ENCODE measurements around the gene SLC47A1. TPM values are rescaled to one million over a fixed set of nuclear protein-coding genes. Genes with fewer than 3 reads are reported as not detected.
A peak's percentile ranks its signal among the peaks of the same experiment; 100 is the strongest.

The SLC47A1 gene
- total RNA-seq, 4 donors from 2014 or later, result 34.2 to 257 (median 133) TPM

DNA sequence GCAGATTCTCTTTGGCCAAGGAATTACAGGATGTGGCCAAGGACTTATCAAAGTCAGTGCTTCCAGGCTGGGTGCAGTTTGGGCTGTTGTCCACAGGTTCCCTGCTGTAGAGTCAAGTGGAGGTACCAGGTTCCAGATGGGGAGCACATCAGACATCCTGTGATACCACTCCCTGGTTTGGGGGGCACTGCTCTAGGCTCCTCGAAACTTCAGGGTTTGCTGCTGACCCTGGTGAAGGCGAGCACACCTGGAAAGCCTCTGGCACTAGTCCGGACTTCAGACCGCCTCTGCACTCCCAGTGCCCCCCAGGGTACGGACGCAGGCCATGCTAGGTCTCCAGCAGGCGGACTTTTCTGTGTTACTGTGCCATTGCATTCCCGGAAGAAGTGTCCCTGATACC is 10.7 kb downstream of the SLC47A1 start:
- peaks cover 0 to 6% of the 10 kb centered on the region in 2 donors for H3K36me3 ChIP-seq
- peak overlapping the region in 2 of 4 donors; percentile 26 to 31 for H3K27ac ChIP-seq
- no peaks in the 10 kb centered on the region for H3K27me3 ChIP-seq
- peaks cover 3 to 18% of the 10 kb centered on the region in 2 donors for H3K4me1 ChIP-seq
- DNase-seq (no peak), ATAC-seq (no peak)
- no peak overlapping the region for H3K4me3 ChIP-seq
- intact Hi-C loops (cut with DNase I; ENCODE audit: low total_unique reads) (no loop called here), in situ Hi-C loops (cut with MboI; ENCODE audit: low sequenced_read_pairs in 4 of 4) (no loop called here)
- TF ChIP-seq, protein P1, sequence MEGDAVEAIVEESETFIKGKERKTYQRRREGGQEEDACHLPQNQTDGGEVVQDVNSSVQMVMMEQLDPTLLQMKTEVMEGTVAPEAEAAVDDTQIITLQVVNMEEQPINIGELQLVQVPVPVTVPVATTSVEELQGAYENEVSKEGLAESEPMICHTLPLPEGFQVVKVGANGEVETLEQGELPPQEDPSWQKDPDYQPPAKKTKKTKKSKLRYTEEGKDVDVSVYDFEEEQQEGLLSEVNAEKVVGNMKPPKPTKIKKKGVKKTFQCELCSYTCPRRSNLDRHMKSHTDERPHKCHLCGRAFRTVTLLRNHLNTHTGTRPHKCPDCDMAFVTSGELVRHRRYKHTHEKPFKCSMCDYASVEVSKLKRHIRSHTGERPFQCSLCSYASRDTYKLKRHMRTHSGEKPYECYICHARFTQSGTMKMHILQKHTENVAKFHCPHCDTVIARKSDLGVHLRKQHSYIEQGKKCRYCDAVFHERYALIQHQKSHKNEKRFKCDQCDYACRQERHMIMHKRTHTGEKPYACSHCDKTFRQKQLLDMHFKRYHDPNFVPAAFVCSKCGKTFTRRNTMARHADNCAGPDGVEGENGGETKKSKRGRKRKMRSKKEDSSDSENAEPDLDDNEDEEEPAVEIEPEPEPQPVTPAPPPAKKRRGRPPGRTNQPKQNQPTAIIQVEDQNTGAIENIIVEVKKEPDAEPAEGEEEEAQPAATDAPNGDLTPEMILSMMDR (IDR thresholded peaks at IDR 0.05 in 4 of 5, conservative IDR thresholded peaks at IDR 0.05 in 1 of 5), result no peak
- TF ChIP-seq POLR2A (IDR thresholded peaks at IDR 0.05), result no peak
- no peaks in the 10 kb centered on the region for H3K9me3 ChIP-seq

DNA sequence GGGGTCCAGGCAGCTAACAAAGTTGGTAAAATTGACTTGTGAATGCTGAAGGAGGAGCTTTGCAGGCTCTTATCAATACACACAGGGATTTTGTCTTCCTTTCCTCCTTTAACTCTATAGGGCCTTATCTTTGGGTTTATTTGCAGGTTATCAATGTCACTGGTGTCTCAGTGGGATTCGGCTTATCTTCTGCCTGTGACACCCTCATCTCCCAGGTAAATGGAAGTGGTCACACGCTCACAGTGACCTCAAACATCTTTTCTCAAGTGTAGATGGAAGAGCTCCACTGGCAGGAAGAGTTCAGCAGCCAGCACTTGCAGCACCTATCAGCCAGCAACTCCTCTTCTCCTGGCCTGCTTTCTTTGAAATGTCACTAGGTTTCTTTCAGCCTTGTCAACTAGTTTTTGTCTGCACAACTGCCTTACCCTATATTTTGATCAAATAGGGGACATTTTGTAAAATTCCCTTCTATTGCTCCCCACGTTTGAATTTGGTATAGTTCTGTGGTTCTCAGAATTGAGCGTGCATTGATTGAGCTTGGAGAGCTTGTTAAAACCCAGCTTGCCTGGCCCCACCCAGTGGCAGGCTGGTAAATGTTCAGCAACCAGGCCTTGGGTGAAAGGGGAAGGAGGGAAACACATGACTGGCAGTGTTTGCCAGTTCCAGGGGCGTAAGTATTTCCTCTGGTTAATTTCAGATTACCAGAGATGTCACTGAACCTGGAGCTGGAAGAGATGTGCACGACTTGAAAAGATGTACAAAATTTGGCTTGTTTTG is 12.8 kb downstream of the SLC47A1 start:
- Histone ChIP-seq H3K4me1 (peaks cover 0 to 5% of the 10 kb centered on the region in 2 donors), H3K9me3 (no peaks in the 10 kb centered on the region), H3K27me3 (no peaks in the 10 kb centered on the region), H3K4me3 (no peak overlapping the region), H3K27ac (peak overlapping the region in 3 of 4 donors; percentile 11 to 49 (median 19)), H3K36me3 (peaks cover 0 to 22% of the 10 kb centered on the region in 2 donors)
- DNase-seq (peak in 1 of 2 donors; percentile 50), ATAC-seq (peak in 1 of 2 donors; percentile 60)
- intact Hi-C loops (cut with DNase I; ENCODE audit: low total_unique reads) (loop anchor here (1.0 kb wide), 1 partner anchor 32 kb away; no protein-coding TSS in a partner anchor), in situ Hi-C loops (cut with MboI; ENCODE audit: low sequenced_read_pairs in 4 of 4) (no loop called here)
- TF ChIP-seq, protein P1 (IDR thresholded peaks at IDR 0.05 in 4 of 5, conservative IDR thresholded peaks at IDR 0.05 in 1 of 5), result peak in 4 of 5 experiments; percentile 24 to 43 (median 35)
- no peak for TF ChIP-seq POLR2A (IDR thresholded peaks at IDR 0.05)

DNA sequence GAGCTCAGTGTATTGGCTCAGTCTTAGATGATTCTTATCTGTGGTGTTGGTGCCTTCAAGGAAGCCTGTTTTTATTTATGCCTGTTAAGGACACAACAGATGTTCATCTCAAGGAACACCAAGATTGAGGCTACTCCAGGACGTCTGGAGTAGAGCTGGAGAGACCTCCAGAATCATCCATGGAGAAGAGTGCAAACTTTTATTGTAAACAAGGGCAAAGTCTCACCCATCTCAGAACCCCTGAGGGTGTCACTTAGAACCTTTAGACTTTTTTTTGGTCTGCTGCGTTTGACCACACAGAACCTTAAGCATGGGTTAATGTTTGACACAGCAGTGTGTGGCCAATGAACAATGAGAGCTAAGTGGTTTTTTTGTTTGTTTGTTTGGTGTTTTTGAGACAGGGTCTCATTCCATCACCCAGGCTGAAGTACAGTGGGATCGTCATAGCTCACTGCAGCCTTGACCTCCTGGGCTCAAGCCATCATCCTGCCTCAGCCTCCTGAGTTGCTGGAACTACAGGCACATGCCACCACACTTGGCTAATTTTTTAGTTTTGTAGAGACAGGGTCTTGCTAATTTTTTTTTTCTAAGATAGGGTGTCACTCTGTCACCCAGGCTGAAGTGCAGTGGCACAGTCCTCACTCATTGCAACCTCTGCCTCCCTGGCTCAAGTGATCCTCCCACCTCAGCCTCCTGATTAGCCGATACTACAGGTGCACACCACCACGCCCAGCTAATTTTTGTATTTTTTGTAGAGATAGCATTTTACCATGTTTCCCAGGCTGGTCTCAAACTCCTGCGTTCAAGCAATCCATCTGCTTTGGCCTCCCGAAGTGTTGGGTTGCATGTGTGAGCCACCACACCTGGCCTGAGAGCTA is 16.3 kb downstream of the SLC47A1 start:
- no peak overlapping the region for H3K4me3 ChIP-seq
- in situ Hi-C loops (cut with MboI; ENCODE audit: low sequenced_read_pairs in 4 of 4), result no loop called here
- DNase-seq, result no peak
- TF ChIP-seq, protein P1 (IDR thresholded peaks at IDR 0.05 in 4 of 5, conservative IDR thresholded peaks at IDR 0.05 in 1 of 5), result no peak
- no peak for TF ChIP-seq POLR2A (IDR thresholded peaks at IDR 0.05)
- ATAC-seq, result no peak
- H3K36me3 ChIP-seq, result peaks cover 0 to 20% of the 10 kb centered on the region in 2 donors
- intact Hi-C loops (cut with DNase I; ENCODE audit: low total_unique reads), result no loop called here
- H3K4me1 ChIP-seq, result no peaks in the 10 kb centered on the region
- H3K27me3 ChIP-seq, result no peaks in the 10 kb centered on the region
- no peaks in the 10 kb centered on the region for H3K9me3 ChIP-seq
- no peak overlapping the region for H3K27ac ChIP-seq

GRCh38 chr17:19551165-19551564 is 17.5 kb downstream of the SLC47A1 start:
- Histone ChIP-seq H3K4me3 (no peak overlapping the region), H3K36me3 (peaks cover 0 to 20% of the 10 kb centered on the region in 2 donors), H3K9me3 (no peaks in the 10 kb centered on the region), H3K4me1 (no peaks in the 10 kb centered on the region), H3K27ac (no peak overlapping the region), H3K27me3 (no peaks in the 10 kb centered on the region)
- in situ Hi-C loops (cut with MboI; ENCODE audit: low sequenced_read_pairs in 4 of 4), result no loop called here
- DNase-seq (no peak), ATAC-seq (no peak)
- TF ChIP-seq POLR2A (IDR thresholded peaks at IDR 0.05), result no peak
- TF ChIP-seq, protein P1 (IDR thresholded peaks at IDR 0.05 in 4 of 5, conservative IDR thresholded peaks at IDR 0.05 in 1 of 5), result no peak
- intact Hi-C loops (cut with DNase I; ENCODE audit: low total_unique reads), result no loop called here
